Mesodermal cell (in vitro differentiated cells): Measurements from ENCODE around the gene PMVK.

Source experiments
- H3K27ac ChIP-seq: 2 replicates; pipeline ENCODE4 v1.7.0; 2013; ENCODE audit warnings: mild to moderate bottlenecking, low read depth, low read length, moderate library complexity; ENCODE audit not compliant: severe bottlenecking
- H3K36me3 ChIP-seq: 2 replicates; pipeline ENCODE4 v1.7.1; 2013; ENCODE audit warnings: mild to moderate bottlenecking, low read length, moderate library complexity; ENCODE audit not compliant: control insufficient read depth, insufficient read depth
- H3K4me1 ChIP-seq: one replicate; pipeline ENCODE4 v1.7.1; 2013; ENCODE audit warnings: mild to moderate bottlenecking, low read length; ENCODE audit not compliant: insufficient read depth, control insufficient read depth, poor library complexity, severe bottlenecking
- H3K4me3 ChIP-seq: 2 replicates; pipeline ENCODE4 v1.7.0; 2013; ENCODE audit warnings: low read length, control low read depth, mild to moderate bottlenecking; ENCODE audit not compliant: insufficient read depth, poor library complexity, severe bottlenecking; ENCODE audit errors: extremely low read depth
- H3K9me3 ChIP-seq: 2 replicates; pipeline ENCODE4 v1.7.1; 2013; ENCODE audit warnings: mild to moderate bottlenecking, low read length, moderate library complexity; ENCODE audit not compliant: control insufficient read depth
- whole genome bisulfite sequencing, 2 experiments: methylation state at CpG; one replicate each; pipeline ENCODE4 v1.1.5; 2013; ENCODE audit warnings: missing lambda C conversion rate in 2 of 2; ENCODE audit not compliant: insufficient coverage in 2 of 2; 5-methylcytosine and 5-hydroxymethylcytosine counted together

PMVK gene

GRCh38 chr1:154888757-154889156 lies 47.8 kb downstream of the PMVK start:
- no peaks in the 10 kb centered on the region for H3K36me3 ChIP-seq
- no peak overlapping the region for H3K27ac ChIP-seq
- H3K4me3 ChIP-seq = no peak overlapping the region
- H3K4me1 ChIP-seq = peaks cover 10% of the 10 kb centered on the region
- no peaks in the 10 kb centered on the region for H3K9me3 ChIP-seq
- 91 to 94% methylated on average over 7 of the region's 7 CpGs for WGBS, 2 experiments

GRCh38 chr1:154886281-154887015 lies 50.1 kb downstream of the PMVK start:
- 91 to 100% methylated on average over 2 to 4 of the region's 5 CpGs for WGBS, 2 experiments
- Histone ChIP-seq H3K27ac (no peak overlapping the region), H3K4me1 (peaks cover 14% of the 10 kb centered on the region)

GRCh38 chr1:154884869-154885701 lies 51.4 kb downstream of the PMVK start:
- WGBS, 2 experiments = 88 to 93% methylated on average over 5 of the region's 6 CpGs
- Histone ChIP-seq H3K4me3 (no peak overlapping the region), H3K36me3 (no peaks in the 10 kb centered on the region), H3K9me3 (no peaks in the 10 kb centered on the region), H3K27ac (no peak overlapping the region), H3K4me1 (peaks cover 14% of the 10 kb centered on the region)

More at GRCh38 chr1:154886281-154887015, 50.1 kb downstream of the PMVK start:
- Histone ChIP-seq H3K36me3 (no peaks in the 10 kb centered on the region), H3K4me3 (no peak overlapping the region), H3K9me3 (no peaks in the 10 kb centered on the region)

GRCh38 chr1:154883919-154884868 lies 52.3 kb downstream of the PMVK start:
- WGBS, 2 experiments = 87 to 96% methylated on average over 8 to 10 of the region's 15 CpGs

GRCh38 chr1:154881820-154882535 lies 54.5 kb downstream of the PMVK start:
- Histone ChIP-seq H3K27ac (no peak overlapping the region), H3K4me1 (peaks cover 17% of the 10 kb centered on the region), H3K4me3 (no peak overlapping the region), H3K9me3 (no peaks in the 10 kb centered on the region), H3K36me3 (no peaks in the 10 kb centered on the region)
- WGBS, 2 experiments = 78 to 85% methylated on average over 4 to 7 of the region's 10 CpGs

More at GRCh38 chr1:154883919-154884868, 52.3 kb downstream of the PMVK start:
- H3K36me3 ChIP-seq = no peaks in the 10 kb centered on the region
- H3K9me3 ChIP-seq = no peaks in the 10 kb centered on the region
- H3K27ac ChIP-seq = no peak overlapping the region
- H3K4me1 ChIP-seq = peaks cover 14% of the 10 kb centered on the region
- H3K4me3 ChIP-seq = no peak overlapping the region

GRCh38 chr1:154880671-154881070 lies 55.8 kb downstream of the PMVK start:
- H3K4me1 ChIP-seq = peaks cover 11% of the 10 kb centered on the region
- H3K9me3 ChIP-seq = no peaks in the 10 kb centered on the region
- H3K4me3 ChIP-seq = no peak overlapping the region
- 83 to 92% methylated on average over 4 to 5 of the region's 5 CpGs for WGBS, 2 experiments
- no peak overlapping the region for H3K27ac ChIP-seq
- no peaks in the 10 kb centered on the region for H3K36me3 ChIP-seq

GRCh38 chr1:154879038-154879421 lies 57.5 kb downstream of the PMVK start:
- Histone ChIP-seq H3K9me3 (no peaks in the 10 kb centered on the region), H3K4me1 (peaks cover 8% of the 10 kb centered on the region), H3K4me3 (no peak overlapping the region), H3K36me3 (no peaks in the 10 kb centered on the region), H3K27ac (no peak overlapping the region)
- WGBS, 2 experiments = 79% methylated on average over 13 of the region's 16 CpGs

- Histone ChIP-seq H3K9me3 (no peaks in the 10 kb centered on the region), H3K4me1 (peaks cover 8% of the 10 kb centered on the region), H3K27ac (no peak overlapping the region), H3K4me3 (no peak overlapping the region), H3K36me3 (no peaks in the 10 kb centered on the region)
- 22 to 27% methylated on average over 14 to 16 of the region's 20 CpGs for WGBS, 2 experiments
These were observed 58.0 kb downstream of the PMVK start for GRCh38 chr1:154878371-154879037.

- Histone ChIP-seq H3K4me3 (no peak overlapping the region), H3K4me1 (peaks cover 8% of the 10 kb centered on the region), H3K27ac (no peak overlapping the region), H3K9me3 (no peaks in the 10 kb centered on the region), H3K36me3 (no peaks in the 10 kb centered on the region)
- 89 to 92% methylated on average over 17 of the region's 17 CpGs for WGBS, 2 experiments
These were observed 59.0 kb downstream of the PMVK start for GRCh38 chr1:154877370-154877974.
